ENCODE results near the gene TMEM187. TPM values are rescaled to one million over a fixed set of nuclear protein-coding genes. Genes with fewer than 3 reads are reported as not detected.

TMEM187 gene
- polyA plus RNA-seq, 2 of the 4 experiments (the other 2 are of a cell fraction), result 7.8 to 10.6 TPM

DNA sequence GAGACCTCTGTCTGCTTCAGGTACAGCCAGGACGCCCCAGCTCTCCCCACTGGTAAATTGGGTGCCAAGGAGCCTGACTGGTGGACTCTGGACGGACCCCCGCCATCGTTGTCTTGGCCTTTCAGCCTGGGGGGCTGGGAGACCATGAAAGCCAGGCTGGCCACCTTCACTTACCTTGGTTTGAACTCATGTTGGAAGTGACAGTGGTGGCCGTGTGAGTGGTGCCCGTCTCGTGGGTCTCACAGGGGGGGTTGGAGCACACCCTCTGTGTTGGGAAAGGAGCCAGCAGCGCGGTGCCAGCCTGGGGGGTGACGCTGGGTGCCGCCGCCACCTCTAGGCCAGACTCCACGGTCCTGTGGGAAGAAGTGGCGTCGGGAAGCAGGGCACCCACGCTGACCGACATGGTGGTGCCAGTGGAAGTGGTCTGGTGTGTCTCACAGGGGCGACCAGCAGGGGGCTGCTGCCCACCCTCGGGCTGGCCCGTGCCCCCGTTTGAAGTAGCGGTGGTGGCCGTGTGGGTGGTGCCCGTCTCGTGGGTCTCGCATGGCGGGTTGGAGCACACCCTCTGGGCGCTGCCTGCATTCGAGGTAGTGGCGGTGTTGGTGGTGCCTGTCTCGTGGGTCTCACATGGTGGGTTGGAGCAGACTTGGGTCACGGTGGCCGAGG is 18.5 kb upstream of the TMEM187 start:
- Histone ChIP-seq H3K4me3 (no peak overlapping the region), H3K4me1 (0 out of 3 replicates have a peak, but pooled peaks cover 4% of the 10 kb centered on the region), H3K27ac (peak overlapping the region in 1 of 2 experiments; percentile 57; a peak in 1 of 6 replicates), H3K9me3 (no peaks in the 10 kb centered on the region), H3K4me2 (no peak overlapping the region)
- 80% methylated on average over 10 of the region's 33 CpGs for WGBS (ENCODE audit: missing lambda C conversion rate)
- FAIRE-seq (no peak), ATAC-seq (peak in 1 of 2 experiments; percentile 41; a peak in 3 of 6 replicates), DNase-seq (ENCODE audit: low read depth in 1 of 2, low spot score in 1 of 2) (no peak)
- POLR2A ChIA-PET, result no interaction called here
- TF ChIP-seq HES2 (IDR thresholded peaks at IDR 0.05) (no peak), RFX5 (IDR thresholded peaks at IDR 0.05) (no peak), CEBPB (IDR thresholded peaks at IDR 0.05) (no peak), KDM1A (IDR thresholded peaks at IDR 0.05; ENCODE audit: low read depth) (no peak), EP300 (IDR thresholded peaks at IDR 0.05) (no peak), CBX2 (IDR thresholded peaks at IDR 0.05; ENCODE audit: borderline replicate concordance, low read depth) (no peak), ZSCAN20 (CRISPR knock-in tag; IDR thresholded peaks at IDR 0.05) (no peak), CHD4 (IDR thresholded peaks at IDR 0.05; ENCODE audit: borderline replicate concordance) (no peak)
- TF ChIP-seq, protein P1, sequence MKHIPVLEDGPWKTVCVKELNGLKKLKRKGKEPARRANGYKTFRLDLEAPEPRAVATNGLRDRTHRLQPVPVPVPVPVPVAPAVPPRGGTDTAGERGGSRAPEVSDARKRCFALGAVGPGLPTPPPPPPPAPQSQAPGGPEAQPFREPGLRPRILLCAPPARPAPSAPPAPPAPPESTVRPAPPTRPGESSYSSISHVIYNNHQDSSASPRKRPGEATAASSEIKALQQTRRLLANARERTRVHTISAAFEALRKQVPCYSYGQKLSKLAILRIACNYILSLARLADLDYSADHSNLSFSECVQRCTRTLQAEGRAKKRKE (CRISPR knock-in tag; IDR thresholded peaks at IDR 0.05; ENCODE audit: low read depth), result no peak
- CTCF ChIA-PET, result interaction anchor here (0.6 to 17.9 kb wide), 11 partner anchors 9 to 306 kb away, joined by 3 to 363 read pairs (median 5); partner anchors contain the start of genes ARHGAP4, NAA10, PLXNB3 and RENBP

DNA sequence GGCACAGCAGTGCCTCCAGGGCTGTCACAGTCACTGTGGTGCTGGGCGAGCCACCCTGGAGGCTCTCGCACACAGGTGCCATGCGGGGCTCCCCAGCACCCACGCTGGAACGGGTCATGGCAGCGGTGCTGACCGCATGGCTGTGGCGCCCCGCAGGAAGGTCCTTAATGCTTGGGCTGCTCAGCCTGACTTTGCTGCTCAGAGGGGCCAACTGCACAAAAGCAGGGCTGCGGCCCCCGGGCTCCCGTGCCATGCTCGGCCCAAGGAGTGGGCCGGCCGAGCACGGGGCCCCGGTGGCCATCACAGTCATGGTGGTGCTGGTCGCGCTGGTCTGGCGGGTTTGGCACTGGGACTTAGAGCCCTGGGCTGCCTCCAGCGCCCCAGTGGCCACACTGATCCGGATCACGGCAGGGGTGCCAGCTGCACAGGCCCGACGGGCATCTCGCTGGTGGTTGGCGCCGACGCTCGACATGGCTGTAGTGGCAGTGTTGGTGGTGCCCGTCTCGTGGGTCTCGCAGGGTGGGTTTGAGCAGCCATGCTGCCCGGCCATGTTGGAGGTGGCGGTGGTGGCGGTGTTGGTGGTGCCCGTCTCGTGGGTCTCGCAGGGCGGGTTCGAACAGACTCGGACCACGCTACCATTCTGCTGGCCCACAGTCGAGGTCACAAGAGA is 17.9 kb upstream of the TMEM187 start:
- POLR2A ChIA-PET, result interaction anchor here (0.5 kb wide), 1 partner anchor 996 kb away, joined by 4 read pairs; no protein-coding TSS in a partner anchor
- WGBS (ENCODE audit: missing lambda C conversion rate), result 100% methylated on average over 1 of the region's 44 CpGs
- ATAC-seq (peak in 1 of 2 experiments; percentile 3; a peak in 3 of 6 replicates), DNase-seq (ENCODE audit: low read depth in 1 of 2, low spot score in 1 of 2) (no peak), FAIRE-seq (no peak)
- Histone ChIP-seq H3K4me2 (no peak overlapping the region), H3K27ac (no peak overlapping the region), H3K4me1 (0 out of 3 replicates have a peak, but pooled peaks cover 4% of the 10 kb centered on the region), H3K9me3 (no peaks in the 10 kb centered on the region), H3K4me3 (no peak overlapping the region)
- TF ChIP-seq FOSL2 (IDR thresholded peaks at IDR 0.05) (no peak), FOSL2 (CRISPR knock-in tag; IDR thresholded peaks at IDR 0.05) (no peak), RFX5 (IDR thresholded peaks at IDR 0.05) (no peak)
- CTCF ChIA-PET, result no interaction called here

- DNase-seq (ENCODE audit: low read depth in 1 of 2, low spot score in 1 of 2) (no peak), FAIRE-seq (no peak), ATAC-seq (no peak)
- H3K27ac ChIP-seq, result no peak overlapping the region
- ChIA-PET POLR2A (interaction anchor here (0.5 kb wide), 1 partner anchor 996 kb away, joined by 4 read pairs; no protein-coding TSS in a partner anchor), CTCF (no interaction called here)
- no peaks in the 10 kb centered on the region for H3K9me3 ChIP-seq
- 91% methylated on average over 6 of the region's 12 CpGs for WGBS (ENCODE audit: missing lambda C conversion rate)
- TF ChIP-seq FOXS1 (CRISPR knock-in tag; IDR thresholded peaks at IDR 0.05) (no peak), ESRRA (IDR thresholded peaks at IDR 0.05; ENCODE audit: borderline replicate concordance, low read length) (no peak), FOSB (CRISPR knock-in tag; IDR thresholded peaks at IDR 0.05) (no peak), KDM5A (IDR thresholded peaks at IDR 0.05) (no peak), HES2 (IDR thresholded peaks at IDR 0.05) (no peak), HOXA7 (CRISPR knock-in tag; IDR thresholded peaks at IDR 0.05) (no peak), POLR2A (IDR thresholded peaks at IDR 0.05; ENCODE audit: low read length) (no peak), E2F6 (IDR thresholded peaks at IDR 0.05; ENCODE audit: borderline replicate concordance, low read depth) (no peak), KDM1A (IDR thresholded peaks at IDR 0.05; ENCODE audit: low read depth) (no peak)
- H3K4me2 ChIP-seq, result no peak overlapping the region
- H3K4me1 ChIP-seq, result 0 out of 3 replicates have a peak, but pooled peaks cover 4% of the 10 kb centered on the region
- H3K4me3 ChIP-seq, result no peak overlapping the region
Observed at GRCh38 chrX:153955228-153955732, 17.3 kb upstream of the TMEM187 start.

All from A549 (cell line).